ENCODE results near the gene IRX6.

The IRX6 gene

GRCh38 chr16:55324285-55325079, 479 bp downstream of the IRX6 start:
- DNase-seq (ENCODE audit: low spot score) = no peak

- no peak for DNase-seq (ENCODE audit: low spot score)
Measured at GRCh38 chr16:55325080-55325447, 1.1 kb downstream of the IRX6 start.

- DNase-seq (ENCODE audit: low spot score) = no peak
Measured at GRCh38 chr16:55325458-55326109, 1.6 kb downstream of the IRX6 start.

GRCh38 chr16:55326261-55327092, 2.5 kb downstream of the IRX6 start:
- no peak for DNase-seq (ENCODE audit: low spot score)

GRCh38 chr16:55328611-55329569, 4.9 kb downstream of the IRX6 start:
- no peak for DNase-seq (ENCODE audit: low spot score)

GRCh38 chr16:55329791-55330428, 5.9 kb downstream of the IRX6 start:
- DNase-seq (ENCODE audit: low spot score) = no peak

- DNase-seq (ENCODE audit: low spot score) = no peak
Measured at GRCh38 chr16:55330781-55331647, 7.0 kb downstream of the IRX6 start.

GRCh38 chr16:55331648-55332185, 7.7 kb downstream of the IRX6 start:
- DNase-seq (ENCODE audit: low spot score) = no peak

- no peak for DNase-seq (ENCODE audit: low spot score)
Measured at GRCh38 chr16:55333684-55334083, 9.7 kb downstream of the IRX6 start.

- no peak for DNase-seq (ENCODE audit: low spot score)
Measured at GRCh38 chr16:55338646-55339045, 14.6 kb downstream of the IRX6 start.

- no peak for DNase-seq (ENCODE audit: low spot score)
Measured at GRCh38 chr16:55340445-55340844, 16.4 kb downstream of the IRX6 start.

GRCh38 chr16:55341681-55342080, 17.7 kb downstream of the IRX6 start:
- no peak for DNase-seq (ENCODE audit: low spot score)

- DNase-seq (ENCODE audit: low spot score) = no peak
Measured at GRCh38 chr16:55346475-55346874, 22.5 kb downstream of the IRX6 start.

- no peak for DNase-seq (ENCODE audit: low spot score)
Measured at GRCh38 chr16:55349867-55350266, 25.9 kb downstream of the IRX6 start.

GRCh38 chr16:55350984-55351383, 27.0 kb downstream of the IRX6 start:
- no peak for DNase-seq (ENCODE audit: low spot score)

GRCh38 chr16:55351936-55352335, 27.9 kb downstream of the IRX6 start:
- no peak for DNase-seq (ENCODE audit: low spot score)

GRCh38 chr16:55357241-55357640, 33.2 kb downstream of the IRX6 start:
- DNase-seq (ENCODE audit: low spot score) = no peak

- no peak for DNase-seq (ENCODE audit: low spot score)
Measured at GRCh38 chr16:55359946-55360345, 35.9 kb downstream of the IRX6 start.

GRCh38 chr16:55364811-55365210, 40.8 kb downstream of the IRX6 start:
- DNase-seq (ENCODE audit: low spot score) = no peak

- no peak for DNase-seq (ENCODE audit: low spot score)
Measured at GRCh38 chr16:55367301-55367811, 43.4 kb downstream of the IRX6 start.
